Measurements from ENCODE around the gene FBXL17.

DNA sequence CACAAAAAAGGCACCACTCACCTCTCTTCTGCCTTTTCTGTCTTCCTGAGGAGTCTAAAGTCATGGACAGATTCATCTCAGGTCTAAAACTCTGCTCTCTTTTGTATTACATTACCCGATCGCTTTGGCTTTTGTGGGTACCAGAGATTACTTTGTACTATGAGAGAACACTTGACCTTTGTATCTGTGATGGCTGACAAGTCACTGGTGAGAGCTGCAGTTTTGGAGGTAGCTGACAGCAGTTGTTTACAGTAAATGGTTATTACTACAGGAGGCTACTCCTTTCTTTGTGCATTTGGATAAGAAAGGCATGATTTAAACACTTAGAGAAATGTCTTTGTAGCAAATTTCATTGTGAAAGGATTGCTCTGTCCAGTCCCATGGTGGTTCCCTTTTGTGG, 307.3 kb downstream of the FBXL17 start:
- no peak for TF ChIP-seq CTCF (IDR thresholded peaks at IDR 0.05; ENCODE audit: insufficient read depth, low read depth, low read length)
- no peak for TF ChIP-seq EZH2 (IDR thresholded peaks at IDR 0.05; ENCODE audit: insufficient read depth, low read length)
